ENCODE results near the gene AP2S1. TPM values are rescaled to one million over a fixed set of nuclear protein-coding genes. Genes with fewer than 3 reads are reported as not detected.

Gene AP2S1
- 120 TPM for total RNA-seq
- long read RNA-seq, transcript AP2S1-201 (5 exons, 935 nt) = major isoform, 75 of 94 reads
- long read RNA-seq, partial matches to known transcripts = 2 of 94 reads
- long read RNA-seq, other reads (novel, unspliced or antisense) = 2 of 94 reads

GRCh38 chr19:46850228-46851203 is at the start of gene AP2S1:
Gene AP2S1, minus strand, starts transcription at chr19:46850846. Its CDS starts 80 bp downstream, at chr19:46850766.
- H3K36me3 ChIP-seq = peaks cover 6% of the 10 kb centered on the region
- no peaks in the 10 kb centered on the region for H3K9me3 ChIP-seq
- H3K4me3 ChIP-seq = peak within 1 kb of the TSS; percentile 93
- ATAC-seq (peak; percentile 97 to 98), DNase-seq (peak; percentile 94)
- no peaks in the 10 kb centered on the region for H3K27me3 ChIP-seq (ENCODE audit: low read depth)
- H3K4me1 ChIP-seq = peaks cover 18% of the 10 kb centered on the region
- H3K27ac ChIP-seq = peak within 1 kb of the TSS; percentile 86
- intact Hi-C loops (cut with DNase I) = no loop called here
- no peak for TF ChIP-seq CTCF (IDR thresholded peaks at IDR 0.05)

DNA sequence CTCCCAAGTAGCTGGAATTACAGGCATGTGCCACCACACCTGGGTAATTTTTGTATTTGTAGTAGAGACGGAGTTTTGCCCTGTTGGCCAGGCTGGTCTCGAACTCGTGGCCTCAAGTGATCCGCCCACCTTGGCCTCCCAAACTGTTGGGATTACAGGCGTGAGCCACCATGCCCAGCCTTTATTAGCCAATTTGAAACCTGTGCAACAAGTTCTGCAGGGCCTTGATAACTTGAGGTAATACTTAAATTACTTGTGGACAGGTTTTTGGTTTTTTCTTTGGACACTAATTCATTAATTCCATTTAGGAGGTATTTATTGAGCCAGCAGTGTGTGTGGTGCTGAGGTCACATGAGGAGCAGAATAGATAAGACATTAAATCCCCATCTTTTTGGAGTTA is 49.7 kb upstream of the AP2S1 start:
- peaks cover 59% of the 10 kb centered on the region for H3K4me1 ChIP-seq

GRCh38 chr19:46898731-46899130 is 48.1 kb upstream of the AP2S1 start:
- H3K36me3 ChIP-seq = no peaks in the 10 kb centered on the region
- H3K9me3 ChIP-seq = no peaks in the 10 kb centered on the region
- intact Hi-C loops (cut with DNase I) = no loop called here
- no peaks in the 10 kb centered on the region for H3K27me3 ChIP-seq (ENCODE audit: low read depth)
- H3K4me1 ChIP-seq = peaks cover 43% of the 10 kb centered on the region
- TF ChIP-seq CTCF (IDR thresholded peaks at IDR 0.05) = no peak
- no peak overlapping the region for H3K4me3 ChIP-seq
- no peak for ATAC-seq
- H3K27ac ChIP-seq = no peak overlapping the region
- no peak for DNase-seq

More for the DNA sequence above, 49.7 kb upstream of the AP2S1 start:
- Histone ChIP-seq H3K27me3 (ENCODE audit: low read depth) (no peaks in the 10 kb centered on the region), H3K36me3 (no peaks in the 10 kb centered on the region), H3K4me3 (no peak overlapping the region), H3K9me3 (no peaks in the 10 kb centered on the region), H3K27ac (no peak overlapping the region)
- no peak for ATAC-seq
- TF ChIP-seq CTCF (IDR thresholded peaks at IDR 0.05) = no peak
- no peak for DNase-seq
- intact Hi-C loops (cut with DNase I) = no loop called here

DNA sequence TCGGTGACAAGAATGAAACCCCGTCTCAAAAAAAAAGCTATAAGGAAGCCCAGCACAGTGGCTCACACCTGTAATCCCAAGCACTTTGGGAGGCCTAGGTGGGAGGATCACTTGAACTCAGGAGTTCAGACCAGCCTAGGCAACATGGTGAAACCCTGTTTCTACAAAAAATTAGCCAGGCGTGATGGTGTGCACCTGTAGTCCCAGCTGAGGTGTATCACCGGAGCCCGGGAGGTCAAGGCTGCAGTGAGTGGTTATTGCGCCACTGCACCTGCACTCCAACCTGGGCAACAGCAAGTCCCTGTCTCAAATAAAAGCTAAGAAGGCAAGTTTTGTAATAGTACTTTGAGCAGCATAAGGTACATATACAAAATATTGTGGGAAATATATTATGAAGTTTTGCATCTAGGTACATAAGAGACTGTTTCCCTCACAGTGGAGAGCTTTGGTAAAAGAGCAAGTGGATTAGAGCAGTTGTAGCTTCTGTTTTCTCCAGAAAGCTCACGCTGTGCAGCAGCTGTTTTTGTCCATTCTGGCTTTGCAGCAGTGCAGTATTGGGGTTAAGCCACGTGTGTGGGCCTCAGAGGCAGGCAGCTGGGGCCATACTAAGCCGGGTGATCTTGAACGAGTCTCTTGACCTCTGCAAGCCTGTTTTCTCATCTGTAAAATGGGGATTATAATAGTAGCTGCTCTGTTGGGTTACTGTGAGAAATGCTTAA is 45.6 kb upstream of the AP2S1 start:
- H3K27me3 ChIP-seq (ENCODE audit: low read depth) = no peaks in the 10 kb centered on the region
- H3K27ac ChIP-seq = peak overlapping the region; percentile 18
- intact Hi-C loops (cut with DNase I) = no loop called here
- H3K4me1 ChIP-seq = peaks cover 28% of the 10 kb centered on the region
- no peak for TF ChIP-seq CTCF (IDR thresholded peaks at IDR 0.05)
- H3K36me3 ChIP-seq = no peaks in the 10 kb centered on the region
- peak; percentile 64 for DNase-seq
- ATAC-seq = peak; percentile 65 to 85
- H3K4me3 ChIP-seq = no peak overlapping the region
- no peaks in the 10 kb centered on the region for H3K9me3 ChIP-seq
